Breast epithelium (tissue), 3 donors: ENCODE results near the gene BCAT1.

Experiments
- CTCF ChIP-seq, 3 donors: fragments of 450-650 bp; IDR thresholded peaks; one replicate each; pipeline ENCODE4 v1.5.1; 2016 to 2017; ENCODE audit warnings: antibody characterized with exemption in 3 of 3, mild to moderate bottlenecking in 3 of 3, moderate library complexity in 3 of 3
- POLR2A ChIP-seq: fragments of 450-650 bp; IDR thresholded peaks from one replicate; pipeline ENCODE4 v1.6.1; 2016; ENCODE audit warnings: antibody characterized with exemption, mild to moderate bottlenecking, moderate library complexity
- POLR2AphosphoS5 ChIP-seq, 3 donors: sonication (generic); formaldehyde crosslinking; IDR thresholded peaks; one replicate each; pipeline ENCODE4 v1.6.1; 2017; ENCODE audit warnings: antibody characterized with exemption in 3 of 3

GRCh38 chr12:24911271-24911791, 37.6 kb downstream of the BCAT1 start:
- TF ChIP-seq POLR2A (no peak), CTCF (IDR thresholded peaks at IDR 0.05) (no peak), POLR2AphosphoS5 (IDR thresholded peaks at IDR 0.05) (no peak)
